ENCODE measurements around the gene NKD1.

- TF ChIP-seq CTCF (IDR thresholded peaks at IDR 0.05) = no peak
- TF ChIP-seq POLR2A (IDR thresholded peaks at IDR 0.05) = no peak
Measured at GRCh38 chr16:50674831-50675230, 126.6 kb downstream of the NKD1 start.

All from adrenal gland (tissue), 5 donors.